GM23338 (cell line): Measurements from ENCODE around the gene TMED3. TPM values are rescaled to one million over a fixed set of nuclear protein-coding genes. Genes with fewer than 3 reads are reported as not detected.

Experiments
- ATAC-seq: fragments of 200-7000 bp; cut with Tn5 transposase; 3 replicates; pipeline ENCODE4 v1.9.1; 2020
- DNase-seq: peaks from one replicate; pipeline ENCODE4 v3.0.0-alpha.2; 2015; ENCODE audit warnings: low spot score
- H2AFZ ChIP-seq: fragments of 200-600 bp; sonication (generic); 2 replicates; pipeline ENCODE4 v1.8.0; 2016; ENCODE audit warnings: antibody characterized with exemption, mild to moderate bottlenecking, moderate library complexity
- H3F3A ChIP-seq: fragments of 200-600 bp; sonication (generic); replicated peaks from 2 replicates; pipeline ENCODE4 v1.8.0; 2017; ENCODE audit warnings: antibody characterized with exemption, mixed run types, low read depth
- H3K27ac ChIP-seq: fragments of 200-600 bp; sonication (generic); 2 replicates; pipeline ENCODE4 v1.6.1; 2016; ENCODE audit warnings: low read depth
- H3K27me3 ChIP-seq: fragments of 200-600 bp; sonication (generic); 2 replicates; pipeline ENCODE4 v1.8.0; 2016; ENCODE audit warnings: mild to moderate bottlenecking, mixed run types, moderate library complexity; ENCODE audit not compliant: insufficient read depth
- H3K36me3 ChIP-seq: fragments of 200-600 bp; sonication (generic); 2 replicates; pipeline ENCODE4 v1.8.0; 2016; ENCODE audit warnings: mild to moderate bottlenecking; ENCODE audit not compliant: insufficient read depth
- H3K4me1 ChIP-seq: fragments of 200-600 bp; sonication (generic); 2 replicates; pipeline ENCODE4 v1.8.0; 2016; ENCODE audit warnings: mild to moderate bottlenecking, moderate library complexity; ENCODE audit not compliant: insufficient read depth
- H3K4me2 ChIP-seq: fragments of 200-600 bp; sonication (generic); 2 replicates; pipeline ENCODE4 v1.7.1; 2017; ENCODE audit warnings: mixed run types
- H3K4me3 ChIP-seq: fragments of 200-600 bp; sonication (generic); 2 replicates; pipeline ENCODE4 v1.6.1; 2016; ENCODE audit warnings: mixed run types
- H3K79me2 ChIP-seq: fragments of 200-600 bp; sonication (generic); replicated peaks from 2 replicates; pipeline ENCODE4 v1.8.0; 2017; ENCODE audit warnings: mild to moderate bottlenecking; ENCODE audit not compliant: insufficient read depth
- H3K9me2 ChIP-seq: fragments of 200-600 bp; sonication (generic); 2 replicates; pipeline ENCODE4 v1.8.0; 2017; ENCODE audit not compliant: insufficient read depth
- H4K20me1 ChIP-seq: fragments of 200-600 bp; sonication (generic); replicated peaks from 2 replicates; pipeline ENCODE4 v1.8.0; 2017; ENCODE audit warnings: mild to moderate bottlenecking; ENCODE audit not compliant: insufficient read depth
- H3K27ac Mint-ChIP-seq: 2 replicates; pipeline ENCODE4 v1.8.0; 2020; ENCODE audit warnings: inconsistent platforms, mild to moderate bottlenecking, moderate library complexity, mixed read lengths
- H3K27me3 Mint-ChIP-seq: 3 replicates; pipeline ENCODE4 v1.8.0; 2022; ENCODE audit warnings: low read depth, mild to moderate bottlenecking, moderate library complexity, mixed read lengths, inconsistent platforms; ENCODE audit not compliant: insufficient read depth, poor library complexity
- H3K36me3 Mint-ChIP-seq: 3 replicates; pipeline ENCODE4 v1.8.0; 2021; ENCODE audit warnings: low read depth, mild to moderate bottlenecking, inconsistent platforms, moderate library complexity, mixed read lengths
- H3K4me1 Mint-ChIP-seq: 3 replicates; pipeline ENCODE4 v1.8.0; 2020; ENCODE audit warnings: mild to moderate bottlenecking, inconsistent platforms, mixed read lengths
- H3K4me3 Mint-ChIP-seq: 3 replicates; pipeline ENCODE4 v1.8.0; 2021; ENCODE audit warnings: moderate library complexity, mild to moderate bottlenecking, inconsistent platforms, mixed read lengths
- H3K9me3 Mint-ChIP-seq: 3 replicates; pipeline ENCODE4 v1.8.0; 2020; ENCODE audit warnings: moderate library complexity, mild to moderate bottlenecking, inconsistent platforms, mixed read lengths
- CTCF ChIP-seq, 2 experiments: fragments of 200-600 bp in 1 of 2; sonication (generic) in 1 of 2; conservative IDR thresholded peaks; 2 replicates each; pipeline versions ENCODE4 v1.5.1 to v1.6.1; 2016 to 2017; ENCODE audit warnings: antibody characterized with exemption in 2 of 2, low read depth in 2 of 2, mild to moderate bottlenecking in 2 of 2, moderate library complexity in 1 of 2
- ETS1 ChIP-seq: IDR thresholded peaks from 2 replicates; pipeline ENCODE4 v1.6.1; 2016; ENCODE audit warnings: antibody characterized with exemption
- JUNB ChIP-seq: IDR thresholded peaks from one replicate; pipeline ENCODE4 v1.6.1; 2016; ENCODE audit warnings: antibody characterized with exemption; ENCODE audit not compliant: unreplicated experiment
- NANOG ChIP-seq: IDR thresholded peaks from 2 replicates; pipeline ENCODE4 v1.6.1; 2016; ENCODE audit warnings: antibody characterized with exemption, borderline replicate concordance
- POLR2AphosphoS5 ChIP-seq: IDR thresholded peaks from 2 replicates; pipeline ENCODE4 v1.6.1; 2016; ENCODE audit warnings: antibody characterized with exemption, low read depth
- REST ChIP-seq: IDR thresholded peaks from one replicate; pipeline ENCODE4 v1.6.1; 2018; ENCODE audit warnings: antibody characterized with exemption; ENCODE audit not compliant: unreplicated experiment
- STAT1 ChIP-seq: IDR thresholded peaks from one replicate; pipeline ENCODE4 v1.6.1; 2016; ENCODE audit warnings: antibody characterized with exemption; ENCODE audit not compliant: unreplicated experiment
- ZNF331 ChIP-seq: fragments of 250-450 bp; sonication (Bioruptor Pico); IDR thresholded peaks from 2 replicates; pipeline ENCODE4 v1.5.0; 2020; ENCODE audit warnings: low read depth, mild to moderate bottlenecking, moderate library complexity
- ZNF462 ChIP-seq: fragments of 250-450 bp; sonication (Bioruptor Pico); IDR thresholded peaks from 2 replicates; pipeline ENCODE4 v1.5.0; 2020; ENCODE audit warnings: mild to moderate bottlenecking, moderate library complexity
- polyA plus RNA-seq: library from polyadenylated mRNA; unstranded; fragments of >200 nt; fragmentation: Nextera tagmentation; extraction: Ambion mirVana; gene quantifications from 2 replicates; pipeline ENCODE4 v1.2.1, GENCODE V29; 2016
- total RNA-seq: library from RNA; depleted of rRNA; stranded (reverse); fragments of >200 nt; shearing (Covaris generic); gene quantifications from 2 replicates; pipeline ENCODE4 v1.2.3, GENCODE V29; 2014

Gene TMED3
- total and polyA plus RNA-seq, 2 experiments from 2014 or later: 33.7 to 49.2 TPM

- Mint-ChIP-seq H3K4me3 (no peak overlapping the region), H3K9me3 (no peaks in the 10 kb centered on the region), H3K27ac (no peak overlapping the region), H3K27me3 (no peaks in the 10 kb centered on the region), H3K36me3 (no peaks in the 10 kb centered on the region), H3K4me1 (no peaks in the 10 kb centered on the region)
- Histone ChIP-seq H4K20me1 (no peaks in the 10 kb centered on the region), H2AFZ (no peak overlapping the region), H3K4me2 (no peak overlapping the region), H3K36me3 (no peaks in the 10 kb centered on the region), H3K9me2 (no peaks in the 10 kb centered on the region), H3K4me3 (no peak overlapping the region), H3F3A (no peaks in the 10 kb centered on the region), H3K79me2 (no peaks in the 10 kb centered on the region), H3K27ac (no peak overlapping the region), H3K4me1 (no peaks in the 10 kb centered on the region), H3K27me3 (peaks cover 9% of the 10 kb centered on the region; the same call in 1 of the 2 replicates)
- TF ChIP-seq REST (no peak), ETS1 (no peak), NANOG (no peak), CTCF (conservative IDR thresholded peaks at IDR 0.05; ENCODE audit: low read depth in 2 of 2) (no peak), STAT1 (no peak), POLR2AphosphoS5 (no peak), ZNF462 (no peak), JUNB (no peak), ZNF331 (no peak)
- no peak for DNase-seq
- ATAC-seq: no peak
These were observed 18.9 kb upstream of the TMED3 start for GRCh38 chr15:79292011-79292410.
